Right lobe of liver (tissue), 6 donors: ENCODE results near the gene HPX. TPM values are rescaled to one million over a fixed set of nuclear protein-coding genes. Genes with fewer than 3 reads are reported as not detected.

ENCODE experiments used
- ATAC-seq, 4 donors: fragments of 200-7000 bp; cut with Tn5 transposase; one replicate each; pipeline ENCODE4 v1.9.1; 2020; ENCODE audit warnings: mild to moderate bottlenecking in 4 of 4, moderate library complexity in 4 of 4
- DNase-seq, 3 donors: peaks; one replicate each; pipeline ENCODE4 v3.0.0-alpha.2; 2020
- H3K27ac ChIP-seq, 3 donors: fragments of 200-600 bp; one replicate each; pipeline ENCODE4 v1.8.0; 2022
- H3K27me3 ChIP-seq, 2 donors: fragments of 200-600 bp; one replicate each; pipeline ENCODE4 v1.8.0; 2022
- H3K36me3 ChIP-seq, 4 donors: fragments of 200-600 bp; sonication (generic) in 1 of 4; one replicate each; pipeline versions ENCODE4 v1.5.1 to v1.8.0; 2017 to 2022; ENCODE audit warnings: control low read depth in 1 of 4
- H3K4me1 ChIP-seq, 4 donors: fragments of 200-600 bp; sonication (generic) in 1 of 4; one replicate each; pipeline versions ENCODE4 v1.5.1 to v1.8.0; 2017 to 2022; ENCODE audit warnings: control low read depth in 1 of 4
- H3K4me3 ChIP-seq, 3 donors: fragments of 200-600 bp; one replicate each; pipeline ENCODE4 v1.8.0; 2022
- H3K9me3 ChIP-seq, 4 donors: fragments of 200-600 bp; sonication (generic) in 1 of 4; one replicate each; pipeline versions ENCODE4 v1.5.1 to v1.8.0; 2017 to 2022; ENCODE audit warnings: control low read depth in 1 of 4
- POLR2A ChIP-seq: fragments of 450-650 bp; IDR thresholded peaks from one replicate; pipeline ENCODE4 v1.6.1; 2017; ENCODE audit warnings: antibody characterized with exemption, mild to moderate bottlenecking
- WGBS: methylation state at CpG from one replicate; pipeline ENCODE4 v1.1.6; 2018; ENCODE audit warnings: low coverage, low lambda C conversion rate; ENCODE audit not compliant: insufficient coverage; ENCODE audit errors: missing lambda C conversion rate; 5-methylcytosine and 5-hydroxymethylcytosine counted together
- intact Hi-C, 2 donors: fragments of 100-400 bp; cut with DNase I; formaldehyde crosslinking; loops; one replicate each; pipeline versions ENCODE4 v1.11.2 to v1.14.1; 2022
- total RNA-seq, 6 experiments: library from RNA; depleted of rRNA in 2 of 6; stranded (reverse); fragments of >200 nt in 2 of 6; fragmentation: NEBNext Ultra II Directional in 3 of 6; extraction: Animal tissue kit (Norgen Biotek cat#: 25700) in 3 of 6; gene quantifications; one replicate each; pipeline versions ENCODE4 v1.1.0 to v1.2.4, GENCODE V29; 2016 to 2023
- TF ChIP-seq, protein P1 (sequence below), 4 donors: fragments of 200-600 bp in 3 of 4; fragments of 450-650 bp in 1 of 4; IDR thresholded peaks; one replicate each; pipeline versions ENCODE4 v1.5.1 to v1.8.0; 2016 to 2022; ENCODE audit warnings: antibody characterized with exemption in 4 of 4, mild to moderate bottlenecking in 2 of 4
- donor health status: DM: no; HTN: yes; CAD: no.
- donor health status: DM: no; HTN: no; CAD: no.
- donor health status: DM: no; HTN: no; CAD: no.
- donor health status: DM: no; HTN: yes; CAD: no.
- donor health status: DM: no; HTN: yes; CAD: no.

Gene HPX
- total RNA-seq, 6 experiments from 2014 or later, result 3,555 to 5,250 (median 4,456) TPM

DNA sequence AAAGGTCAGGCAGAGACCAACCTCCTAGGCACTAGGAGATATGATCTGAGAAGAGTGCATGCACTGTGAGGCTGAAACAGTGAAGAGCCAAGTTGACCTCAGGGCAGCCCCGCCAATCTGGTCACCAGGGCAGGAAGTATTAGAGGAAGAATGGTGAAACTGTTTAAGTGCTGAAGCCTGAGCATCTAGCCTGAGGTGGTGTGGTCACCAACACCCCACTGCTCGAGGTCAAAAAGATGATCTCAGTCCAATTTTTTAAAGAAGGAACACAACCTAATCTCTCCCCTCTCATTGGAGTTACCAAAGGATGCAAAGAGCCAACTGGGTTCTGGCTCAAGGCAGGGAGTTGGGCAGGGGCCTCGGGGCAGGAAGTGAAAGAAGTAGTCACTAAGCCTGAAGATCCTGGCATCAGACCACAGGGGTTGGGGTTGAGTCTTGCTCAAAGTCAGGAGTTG, 25.9 kb downstream of the HPX start:
- intact Hi-C loops, result no loop called here
- 59% methylated on average over 3 of the region's 3 CpGs for WGBS
- H3K4me1 ChIP-seq, result peaks cover 0 to 5% (median 2%) of the 10 kb centered on the region in 4 donors
- TF ChIP-seq POLR2A, result no peak
- TF ChIP-seq, protein P1, sequence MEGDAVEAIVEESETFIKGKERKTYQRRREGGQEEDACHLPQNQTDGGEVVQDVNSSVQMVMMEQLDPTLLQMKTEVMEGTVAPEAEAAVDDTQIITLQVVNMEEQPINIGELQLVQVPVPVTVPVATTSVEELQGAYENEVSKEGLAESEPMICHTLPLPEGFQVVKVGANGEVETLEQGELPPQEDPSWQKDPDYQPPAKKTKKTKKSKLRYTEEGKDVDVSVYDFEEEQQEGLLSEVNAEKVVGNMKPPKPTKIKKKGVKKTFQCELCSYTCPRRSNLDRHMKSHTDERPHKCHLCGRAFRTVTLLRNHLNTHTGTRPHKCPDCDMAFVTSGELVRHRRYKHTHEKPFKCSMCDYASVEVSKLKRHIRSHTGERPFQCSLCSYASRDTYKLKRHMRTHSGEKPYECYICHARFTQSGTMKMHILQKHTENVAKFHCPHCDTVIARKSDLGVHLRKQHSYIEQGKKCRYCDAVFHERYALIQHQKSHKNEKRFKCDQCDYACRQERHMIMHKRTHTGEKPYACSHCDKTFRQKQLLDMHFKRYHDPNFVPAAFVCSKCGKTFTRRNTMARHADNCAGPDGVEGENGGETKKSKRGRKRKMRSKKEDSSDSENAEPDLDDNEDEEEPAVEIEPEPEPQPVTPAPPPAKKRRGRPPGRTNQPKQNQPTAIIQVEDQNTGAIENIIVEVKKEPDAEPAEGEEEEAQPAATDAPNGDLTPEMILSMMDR (IDR thresholded peaks at IDR 0.05), result no peak
- H3K27ac ChIP-seq, result no peak overlapping the region
- H3K9me3 ChIP-seq, result no peaks in the 10 kb centered on the region
- no peak for DNase-seq
- no peak overlapping the region for H3K4me3 ChIP-seq
- H3K36me3 ChIP-seq, result no peaks in the 10 kb centered on the region
- H3K27me3 ChIP-seq, result no peaks in the 10 kb centered on the region
- peak in 2 of 4 donors; percentile 5 to 10 for ATAC-seq

DNA sequence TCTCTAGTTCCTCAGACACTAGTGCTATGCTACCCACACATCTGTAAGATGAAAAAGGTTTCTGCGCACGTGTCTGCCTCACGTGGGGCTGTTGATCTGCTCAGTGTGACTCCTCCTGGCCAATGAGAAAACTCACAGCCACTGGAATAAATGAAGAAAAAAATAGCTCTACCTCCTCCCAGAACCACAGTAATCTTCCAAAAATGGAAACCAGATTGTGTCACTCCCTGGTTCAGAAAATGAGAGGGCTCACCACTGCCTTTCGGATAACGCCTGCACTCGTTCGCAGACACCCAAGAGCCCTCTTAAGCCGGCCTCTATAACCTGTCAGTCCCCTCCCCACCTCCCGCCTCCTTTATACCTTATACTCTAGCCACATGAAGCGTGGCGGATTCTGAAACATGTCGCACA, 27.0 kb downstream of the HPX start:
- no peaks in the 10 kb centered on the region for H3K4me1 ChIP-seq
- no peak overlapping the region for H3K27ac ChIP-seq

DNA sequence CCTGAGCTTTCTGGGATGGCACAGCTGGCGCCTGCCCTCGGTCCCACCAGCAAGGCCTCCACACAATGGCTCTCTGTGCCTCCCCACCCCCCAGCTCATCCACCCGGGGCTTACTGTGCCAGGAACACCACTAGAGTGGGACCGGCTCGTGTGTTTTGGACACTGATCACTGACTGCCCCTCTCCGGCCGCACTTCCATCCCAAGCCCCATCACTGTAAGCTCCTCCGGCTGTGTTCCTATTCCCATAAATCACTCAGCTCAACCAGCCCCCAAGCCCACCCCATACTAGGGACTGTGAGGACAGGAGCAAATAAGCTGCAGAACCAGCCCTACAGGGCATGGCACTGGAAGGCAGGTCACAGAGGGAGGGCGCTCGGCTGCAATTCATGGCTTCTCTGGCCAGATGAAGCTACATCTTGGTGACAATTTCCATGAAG, 29.2 kb downstream of the HPX start:
- TF ChIP-seq POLR2A, result no peak
- TF ChIP-seq, protein P1 (IDR thresholded peaks at IDR 0.05), result no peak
- H3K4me1 ChIP-seq, result no peaks in the 10 kb centered on the region
- ATAC-seq (no peak), DNase-seq (no peak)
- no peaks in the 10 kb centered on the region for H3K27me3 ChIP-seq
- no peaks in the 10 kb centered on the region for H3K36me3 ChIP-seq
- H3K4me3 ChIP-seq, result no peak overlapping the region
- 93% methylated on average over 3 of the region's 10 CpGs for WGBS
- H3K27ac ChIP-seq, result no peak overlapping the region
- intact Hi-C loops, result no loop called here
- no peaks in the 10 kb centered on the region for H3K9me3 ChIP-seq

More for the DNA sequence above, 27.0 kb downstream of the HPX start:
- Histone ChIP-seq H3K4me3 (no peak overlapping the region), H3K36me3 (no peaks in the 10 kb centered on the region), H3K27me3 (no peaks in the 10 kb centered on the region), H3K9me3 (no peaks in the 10 kb centered on the region)
- ATAC-seq, result no peak
- DNase-seq, result no peak
- whole genome bisulfite sequencing, result 94% methylated on average over 11 of the region's 12 CpGs
- intact Hi-C loops, result no loop called here
- TF ChIP-seq POLR2A, result no peak
- TF ChIP-seq, protein P1 (IDR thresholded peaks at IDR 0.05), result no peak

DNA sequence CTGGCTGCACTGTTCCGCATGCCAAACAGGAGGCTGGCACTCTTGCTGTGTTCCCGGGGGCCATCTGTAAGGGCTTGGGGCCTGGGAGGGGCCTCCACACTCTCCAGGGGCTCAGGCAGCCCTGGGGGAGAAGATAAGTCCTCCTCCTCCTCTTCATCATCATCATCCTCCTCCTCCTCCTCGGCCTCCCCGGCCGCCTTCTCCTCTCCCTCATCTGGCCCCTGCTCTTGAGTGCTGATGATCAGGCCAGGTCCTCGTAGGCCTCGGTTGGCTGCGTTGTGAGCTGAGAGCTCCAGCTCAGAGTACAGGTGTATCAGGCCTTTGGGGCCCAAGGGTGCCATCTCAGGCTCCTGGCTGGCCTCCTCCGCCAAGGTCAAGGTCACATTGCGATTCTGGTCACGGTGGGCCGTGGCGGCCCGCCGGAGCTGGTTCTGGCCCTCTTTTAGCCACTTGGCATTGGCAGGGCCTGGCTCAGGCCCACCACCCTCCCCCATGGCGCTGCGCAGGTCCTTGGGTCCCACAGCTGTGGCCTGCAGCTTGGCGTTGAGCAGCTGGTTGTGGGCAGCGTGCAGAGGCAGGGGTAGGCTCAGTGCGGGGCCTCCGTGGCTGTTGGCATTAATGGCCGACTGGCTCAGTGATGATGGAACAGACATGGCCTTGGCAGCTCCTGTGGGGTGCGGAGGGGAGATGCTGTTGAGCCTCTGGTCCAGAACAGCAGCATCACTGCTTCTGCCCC, 29.9 kb downstream of the HPX start:
- Histone ChIP-seq H3K27ac (no peak overlapping the region), H3K4me1 (no peaks in the 10 kb centered on the region), H3K4me3 (no peak overlapping the region), H3K36me3 (no peaks in the 10 kb centered on the region), H3K27me3 (no peaks in the 10 kb centered on the region), H3K9me3 (no peaks in the 10 kb centered on the region)
- TF ChIP-seq, protein P1 (IDR thresholded peaks at IDR 0.05), result no peak
- no peak for TF ChIP-seq POLR2A
- no peak for DNase-seq
- ATAC-seq, result peak in 1 of 4 donors; percentile 12
- intact Hi-C loops, result no loop called here
- 90% methylated on average over 2 of the region's 23 CpGs for WGBS
